HL-60 (cell line): ENCODE results near the gene PRDM5.

ENCODE experiments used
- CTCF ChIP-seq: IDR thresholded peaks from one replicate; pipeline ENCODE4 v1.5.1; 2011; ENCODE audit warnings: low read length, control low read depth, inconsistent platforms; ENCODE audit not compliant: insufficient read depth
- POLR2AphosphoS5 ChIP-seq: IDR thresholded peaks from 2 replicates; pipeline ENCODE4 v1.6.1; 2012; ENCODE audit warnings: low read depth

GRCh38 chr4:120812216-120812615 is 110.3 kb downstream of the PRDM5 start:
- TF ChIP-seq CTCF: no peak
- no peak for TF ChIP-seq POLR2AphosphoS5
